GM20431 (cell line): ENCODE results near the gene POFUT2.

Source experiments
- in situ Hi-C: fragments of 300-500 bp; cut with MseI, MboI; formaldehyde crosslinking; loops from one replicate; pipeline ENCODE4 v1.15.0; 2020; ENCODE audit warnings: low sequenced_read_pairs; ENCODE audit not compliant: unreplicated experiment

The POFUT2 gene

DNA sequence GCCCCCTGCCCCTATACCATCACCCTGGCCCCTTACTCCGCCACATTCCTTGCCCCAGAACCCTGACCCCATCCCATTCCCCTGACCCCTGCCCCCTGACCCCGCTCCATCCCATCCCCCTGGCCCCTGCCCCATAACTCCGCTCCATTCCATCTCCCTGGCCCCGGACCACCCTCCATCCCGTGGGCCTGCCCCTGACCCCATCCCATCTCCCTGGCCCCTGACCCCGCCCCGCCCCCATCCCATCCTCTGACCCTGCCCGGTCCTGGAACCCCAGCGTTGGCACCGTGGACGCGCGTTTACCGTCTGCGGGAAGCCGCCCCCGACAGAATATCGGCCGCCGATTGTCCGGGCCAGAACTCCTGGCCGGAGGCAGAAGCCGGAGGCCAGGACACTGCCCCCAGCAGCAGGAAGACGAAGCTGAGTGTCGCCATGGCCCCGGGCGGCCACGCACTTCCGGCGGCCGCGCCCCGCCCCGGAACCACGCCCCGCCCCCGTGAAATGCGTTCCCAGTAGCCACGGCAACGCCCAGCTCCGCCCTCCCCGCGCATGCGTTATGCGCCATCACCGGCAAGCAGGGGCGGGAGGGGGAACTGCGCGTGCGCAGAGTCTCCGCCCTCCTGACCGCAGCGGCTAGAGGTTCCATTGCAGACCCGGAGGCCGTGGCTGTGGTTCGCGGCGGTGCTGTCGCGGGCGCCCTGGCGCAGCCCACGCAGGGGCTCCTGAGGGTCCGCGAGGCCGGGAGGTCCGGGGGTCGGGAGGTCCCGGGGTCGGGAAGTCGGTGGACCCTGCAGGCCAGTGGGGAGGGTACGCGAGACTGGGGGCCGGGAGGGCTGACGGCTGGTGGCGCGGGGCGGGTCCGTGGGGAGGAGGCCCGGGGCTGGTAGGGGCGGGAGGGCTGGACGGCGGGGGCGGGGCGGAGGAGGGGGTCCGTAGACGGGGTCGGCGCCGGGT lies at the start of gene POFUT2:
Gene POFUT2, minus strand, starts transcription at position 458 of the 954 bp plus-strand sequence. Its CDS starts 24 bp downstream, at position 434.
- in situ Hi-C loops = no loop called here

GRCh38 chr21:45336870-45337269 lies 49.2 kb upstream of the POFUT2 start:
- in situ Hi-C loops = no loop called here

DNA sequence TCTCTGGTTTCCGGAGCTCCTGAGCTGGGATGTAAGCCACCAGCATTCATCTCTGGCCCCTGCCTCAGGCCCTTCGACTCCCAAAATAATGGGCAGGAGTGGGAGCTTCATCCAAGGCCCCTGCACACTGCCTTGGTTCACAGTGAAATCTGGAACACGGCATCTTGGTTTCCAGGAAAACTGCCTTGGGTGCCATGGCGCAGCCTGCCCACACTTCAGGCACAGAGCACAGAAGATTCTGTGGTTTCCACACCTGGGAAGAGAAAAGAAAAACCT lies 48.8 kb upstream of the POFUT2 start:
- in situ Hi-C loops = no loop called here

GRCh38 chr21:45335761-45336534 lies 48.3 kb upstream of the POFUT2 start:
- in situ Hi-C loops = no loop called here

- in situ Hi-C loops = no loop called here
Measured at GRCh38 chr21:45335151-45335760, 47.6 kb upstream of the POFUT2 start.

GRCh38 chr21:45334591-45335081 lies 46.9 kb upstream of the POFUT2 start:
- in situ Hi-C loops = no loop called here

GRCh38 chr21:45334134-45334533 lies 46.4 kb upstream of the POFUT2 start:
- in situ Hi-C loops = no loop called here

GRCh38 chr21:45333583-45334121 lies 46.0 kb upstream of the POFUT2 start:
- in situ Hi-C loops = no loop called here

DNA sequence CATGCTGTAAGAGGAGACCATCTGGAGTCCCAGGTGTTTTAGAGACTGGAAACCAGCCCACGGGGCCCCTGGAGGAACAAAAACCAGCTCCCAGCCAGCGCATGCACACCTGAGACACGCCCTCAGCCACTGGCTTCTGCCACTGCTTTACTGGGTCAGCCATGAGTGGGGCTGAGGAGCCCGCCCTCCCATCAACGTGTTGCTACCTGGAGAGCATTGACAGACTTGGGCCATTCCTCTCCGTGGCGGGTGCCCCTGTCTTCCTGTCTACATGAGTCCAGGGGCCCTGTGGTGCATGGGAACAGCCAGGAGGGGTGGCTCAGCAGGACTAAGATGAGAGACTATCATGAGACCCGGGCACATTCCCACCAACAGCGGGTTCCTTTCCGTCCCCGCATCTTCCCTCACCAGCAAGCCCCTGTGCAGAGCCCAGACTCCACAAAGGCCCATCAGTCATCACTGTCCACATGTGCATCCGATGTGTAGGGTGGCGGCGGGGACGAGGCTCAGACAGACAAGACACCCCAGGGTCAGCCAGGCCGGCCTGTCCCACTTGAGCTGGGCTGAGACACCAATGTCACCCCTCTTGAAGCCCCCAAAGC lies 45.4 kb upstream of the POFUT2 start:
- in situ Hi-C loops = no loop called here

GRCh38 chr21:45332415-45332814 lies 44.7 kb upstream of the POFUT2 start:
- in situ Hi-C loops = no loop called here

- in situ Hi-C loops = no loop called here
Measured at GRCh38 chr21:45331531-45332147, 43.9 kb upstream of the POFUT2 start.

DNA sequence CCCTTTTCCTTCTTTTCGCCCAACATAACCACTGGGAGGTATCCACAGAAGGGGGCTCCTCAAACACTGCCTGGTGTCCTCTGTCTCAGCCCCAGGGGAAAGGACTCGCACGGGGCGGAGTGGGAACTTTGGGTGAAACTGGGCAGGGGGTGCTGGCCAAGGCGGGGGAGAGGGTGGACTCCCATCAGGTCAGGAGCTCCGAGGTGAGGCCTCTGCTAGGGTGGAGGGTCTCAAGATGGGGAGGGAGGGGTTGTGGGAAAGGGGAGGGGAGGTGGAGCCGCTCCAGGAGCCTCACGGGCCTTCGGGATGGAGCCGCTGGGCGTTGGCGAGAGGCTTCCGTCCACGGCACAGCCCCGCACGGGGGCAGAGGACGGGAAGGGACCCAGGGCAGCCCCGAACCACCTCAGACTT lies 43.2 kb upstream of the POFUT2 start:
- in situ Hi-C loops = no loop called here

GRCh38 chr21:45330075-45330781 lies 42.5 kb upstream of the POFUT2 start:
- in situ Hi-C loops = no loop called here

DNA sequence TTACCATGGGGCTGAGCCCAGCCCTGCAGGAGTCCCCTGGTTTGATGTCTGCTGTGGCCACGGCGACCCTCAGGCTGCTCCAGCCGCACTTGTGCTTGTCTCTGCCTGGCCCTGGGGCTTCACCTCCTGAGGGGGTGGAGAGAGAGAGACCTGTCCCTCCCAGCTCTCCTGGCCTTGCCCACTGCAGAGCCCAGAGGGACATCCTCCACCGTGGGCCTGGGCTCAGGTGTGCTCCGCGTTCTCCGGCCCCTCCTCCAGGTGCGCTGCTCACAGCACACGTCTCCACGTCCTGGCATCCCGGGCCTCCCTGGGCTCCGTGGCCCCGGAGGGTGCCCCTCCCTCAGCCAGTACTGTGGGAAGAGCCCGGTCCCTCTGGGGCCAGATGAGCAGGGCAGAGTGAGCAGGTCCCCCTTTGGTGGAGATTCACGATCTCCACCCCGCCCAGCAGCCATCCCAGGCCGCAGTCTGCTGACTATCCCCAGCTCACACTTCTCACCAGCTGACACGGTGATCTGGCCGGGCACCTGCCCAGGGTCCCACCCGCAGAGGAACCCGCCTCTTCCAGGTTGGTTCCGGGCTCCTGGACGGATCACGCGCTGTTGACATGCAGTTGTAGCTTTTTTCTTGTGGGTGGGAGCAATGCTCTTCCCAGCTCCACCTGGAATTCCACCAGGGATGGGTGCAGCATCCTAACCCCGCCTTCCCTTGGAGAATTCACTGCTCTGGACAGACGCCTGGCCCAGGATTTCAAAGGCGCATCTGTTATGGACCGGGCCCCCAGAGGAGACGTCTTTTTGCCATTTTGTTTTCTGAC lies 41.8 kb upstream of the POFUT2 start:
- in situ Hi-C loops = no loop called here

DNA sequence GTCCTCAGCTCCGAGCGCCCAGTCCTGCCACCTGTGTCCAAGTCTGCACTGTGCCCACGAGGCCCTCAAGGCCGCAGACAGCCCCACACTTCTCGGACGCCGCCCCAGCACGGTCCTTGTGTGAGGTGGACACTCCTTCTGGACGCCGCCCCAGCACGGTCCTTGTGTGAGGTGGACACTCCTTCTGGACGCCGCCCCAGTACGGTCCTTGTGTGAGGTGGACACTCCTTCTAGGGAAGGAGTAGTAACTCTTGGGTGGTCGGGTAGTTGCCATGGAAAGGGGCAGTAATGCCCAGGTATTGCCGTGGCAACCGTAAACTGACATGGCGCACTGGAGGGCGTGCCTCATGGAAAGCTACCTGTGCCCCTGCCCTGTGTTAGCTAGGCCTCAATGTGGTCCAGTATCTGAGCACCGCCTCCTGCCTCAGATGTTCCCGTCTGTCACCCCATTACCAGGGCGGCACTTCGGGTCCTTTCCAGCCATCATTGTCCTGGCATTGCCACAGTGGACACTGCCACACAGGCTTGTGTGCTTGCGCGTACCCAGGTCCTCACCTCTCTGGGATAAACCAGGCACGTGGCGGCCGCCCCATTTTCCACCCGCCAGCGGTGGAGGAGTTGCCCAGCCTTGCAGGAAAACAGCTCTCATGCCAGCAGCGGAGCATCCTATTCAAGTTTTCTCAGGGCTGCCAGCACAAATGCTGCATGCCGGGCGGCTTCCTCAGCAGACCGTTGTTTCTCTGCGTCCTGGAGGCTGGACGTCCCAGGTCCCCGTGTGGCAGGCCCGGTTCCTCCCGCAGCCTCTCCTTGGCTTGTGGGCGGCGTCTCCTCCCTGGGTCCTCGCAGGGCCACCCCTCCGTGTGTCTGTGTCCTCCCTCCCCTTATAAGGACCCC lies 40.8 kb upstream of the POFUT2 start:
- in situ Hi-C loops = no loop called here

GRCh38 chr21:45327441-45328197 lies 39.9 kb upstream of the POFUT2 start:
- in situ Hi-C loops = no loop called here
